HL-60 (cell line): ENCODE data around the gene SELENOO.
A peak's percentile ranks its signal among the peaks of the same experiment; 100 is the strongest.

ENCODE experiments used
- DNase-seq, 2 experiments: peaks; one replicate each; pipeline ENCODE4 v3.0.0-alpha.2; 2010 to 2020; ENCODE audit warnings: low read depth in 1 of 2, low spot score in 1 of 2
- H3K27ac ChIP-seq: fragments of 250-450 bp; sonication (Bioruptor Pico); replicated peaks from 2 replicates; pipeline ENCODE4 v1.5.1; 2020; ENCODE audit warnings: mild to moderate bottlenecking, moderate library complexity
- H3K27me3 ChIP-seq: fragments of 250-450 bp; sonication (Bioruptor Pico); 2 replicates; pipeline ENCODE4 v1.5.1; 2021; ENCODE audit warnings: mild to moderate bottlenecking, moderate library complexity; ENCODE audit not compliant: insufficient read depth, poor library complexity, severe bottlenecking
- H3K4me3 ChIP-seq: replicated peaks from 2 replicates; pipeline ENCODE4 v1.5.1; 2011; ENCODE audit warnings: mild to moderate bottlenecking, control low read depth, low read length; ENCODE audit not compliant: insufficient read depth
- CTCF ChIP-seq: IDR thresholded peaks from one replicate; pipeline ENCODE4 v1.5.1; 2011; ENCODE audit warnings: low read length, control low read depth, inconsistent platforms; ENCODE audit not compliant: insufficient read depth
- GABPA ChIP-seq: IDR thresholded peaks from 2 replicates; pipeline ENCODE4 v1.6.1; 2012; ENCODE audit warnings: low read depth
- POLR2AphosphoS5 ChIP-seq: IDR thresholded peaks from 2 replicates; pipeline ENCODE4 v1.6.1; 2012; ENCODE audit warnings: low read depth
- SPI1 ChIP-seq: IDR thresholded peaks from 2 replicates; pipeline ENCODE4 v1.6.1; 2012; ENCODE audit warnings: low read depth, mild to moderate bottlenecking, borderline replicate concordance
- TF ChIP-seq, protein P1 (sequence below): IDR thresholded peaks from 2 replicates; pipeline ENCODE4 v1.6.1; 2012; ENCODE audit warnings: low read depth; ENCODE audit not compliant: insufficient replicate concordance

The SELENOO gene

GRCh38 chr22:50208430-50208938 is 7.7 kb downstream of the SELENOO start:
- Histone ChIP-seq H3K27me3 (no peaks in the 10 kb centered on the region), H3K4me3 (no peak overlapping the region), H3K27ac (no peak overlapping the region)
- TF ChIP-seq CTCF (no peak), POLR2AphosphoS5 (peak; percentile 21; the same call in 1 of the 2 replicates)
- DNase-seq = no peak

- no peak for TF ChIP-seq GABPA
- no peak for TF ChIP-seq CTCF
- TF ChIP-seq, protein P1, sequence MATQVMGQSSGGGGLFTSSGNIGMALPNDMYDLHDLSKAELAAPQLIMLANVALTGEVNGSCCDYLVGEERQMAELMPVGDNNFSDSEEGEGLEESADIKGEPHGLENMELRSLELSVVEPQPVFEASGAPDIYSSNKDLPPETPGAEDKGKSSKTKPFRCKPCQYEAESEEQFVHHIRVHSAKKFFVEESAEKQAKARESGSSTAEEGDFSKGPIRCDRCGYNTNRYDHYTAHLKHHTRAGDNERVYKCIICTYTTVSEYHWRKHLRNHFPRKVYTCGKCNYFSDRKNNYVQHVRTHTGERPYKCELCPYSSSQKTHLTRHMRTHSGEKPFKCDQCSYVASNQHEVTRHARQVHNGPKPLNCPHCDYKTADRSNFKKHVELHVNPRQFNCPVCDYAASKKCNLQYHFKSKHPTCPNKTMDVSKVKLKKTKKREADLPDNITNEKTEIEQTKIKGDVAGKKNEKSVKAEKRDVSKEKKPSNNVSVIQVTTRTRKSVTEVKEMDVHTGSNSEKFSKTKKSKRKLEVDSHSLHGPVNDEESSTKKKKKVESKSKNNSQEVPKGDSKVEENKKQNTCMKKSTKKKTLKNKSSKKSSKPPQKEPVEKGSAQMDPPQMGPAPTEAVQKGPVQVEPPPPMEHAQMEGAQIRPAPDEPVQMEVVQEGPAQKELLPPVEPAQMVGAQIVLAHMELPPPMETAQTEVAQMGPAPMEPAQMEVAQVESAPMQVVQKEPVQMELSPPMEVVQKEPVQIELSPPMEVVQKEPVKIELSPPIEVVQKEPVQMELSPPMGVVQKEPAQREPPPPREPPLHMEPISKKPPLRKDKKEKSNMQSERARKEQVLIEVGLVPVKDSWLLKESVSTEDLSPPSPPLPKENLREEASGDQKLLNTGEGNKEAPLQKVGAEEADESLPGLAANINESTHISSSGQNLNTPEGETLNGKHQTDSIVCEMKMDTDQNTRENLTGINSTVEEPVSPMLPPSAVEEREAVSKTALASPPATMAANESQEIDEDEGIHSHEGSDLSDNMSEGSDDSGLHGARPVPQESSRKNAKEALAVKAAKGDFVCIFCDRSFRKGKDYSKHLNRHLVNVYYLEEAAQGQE = no peak
- no peak; the same call in 1 of the 2 replicates for TF ChIP-seq POLR2AphosphoS5
- no peak for TF ChIP-seq SPI1
- Histone ChIP-seq H3K27ac (no peak overlapping the region), H3K27me3 (no peaks in the 10 kb centered on the region), H3K4me3 (no peak overlapping the region)
- DNase-seq = no peak
These were observed 8.4 kb downstream of the SELENOO start for GRCh38 chr22:50208939-50209892.

DNA sequence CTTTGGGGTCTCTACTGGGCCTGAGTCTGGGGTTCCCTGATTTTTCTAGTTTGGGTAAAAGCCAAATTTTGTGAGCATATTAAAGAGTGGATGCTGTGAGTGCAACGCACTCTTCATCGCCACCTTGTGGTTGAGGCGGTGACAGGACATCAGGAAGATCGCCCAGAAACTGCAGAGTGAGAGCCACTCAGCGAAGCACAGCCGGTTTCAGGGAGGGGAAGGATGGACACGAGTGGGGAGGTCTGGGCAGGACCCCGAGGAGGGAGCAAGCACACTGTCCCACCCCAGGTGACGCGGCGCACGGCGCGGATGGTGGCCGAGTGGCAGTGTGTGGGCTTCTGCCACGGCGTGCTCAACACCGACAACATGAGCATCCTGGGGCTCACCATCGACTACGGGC is 9.1 kb downstream of the SELENOO start:
- Histone ChIP-seq H3K27ac (no peak overlapping the region), H3K27me3 (no peaks in the 10 kb centered on the region), H3K4me3 (no peak overlapping the region)
- TF ChIP-seq, protein P1 = no peak
- TF ChIP-seq CTCF = peak; percentile 92
- peak in 1 of 2 experiments; percentile 64 for DNase-seq
